HEK293 (cell line): ENCODE results near the gene FAM78A.

Experiments used
- CTCF ChIA-PET: fragments of 350-600 bp; formaldehyde crosslinking; extraction: SDS; loops from one replicate; lab custom pipeline; 2021; ENCODE audit warnings: antibody characterized with exemption; lab: Yijun Ruan, JAX
- POLR2A ChIA-PET: fragments of 300-600 bp; formaldehyde crosslinking; extraction: SDS; loops from one replicate; lab custom pipeline; 2020; ENCODE audit warnings: antibody characterized with exemption, inconsistent platforms; lab: Yijun Ruan, JAX
- H3K27ac ChIP-seq: fragments of 200-500 bp; sonication (Bioruptor generic); 2 replicates; pipeline ENCODE4 v1.5.1; 2014; ENCODE audit warnings: low read depth, low read length, control low read depth, inconsistent platforms; ENCODE audit errors: extremely low read depth
- H3K36me3 ChIP-seq, 2 experiments: fragments of 200-500 bp in 1 of 2; sonication (Bioruptor generic) in 1 of 2; 1 replicate in 1 of 2; 2 replicates in 1 of 2; pipeline ENCODE4 v1.5.1; 2014 to 2017; ENCODE audit warnings: inconsistent platforms in 2 of 2, low read length in 2 of 2; ENCODE audit not compliant: control insufficient read depth in 2 of 2, insufficient read depth in 1 of 2
- H3K4me1 ChIP-seq: fragments of 200-500 bp; sonication (Bioruptor generic); 2 replicates; pipeline ENCODE4 v1.5.1; 2014; ENCODE audit warnings: mild to moderate bottlenecking, low read length, inconsistent platforms; ENCODE audit not compliant: control insufficient read depth, insufficient read depth
- H3K4me3 ChIP-seq: 2 replicates; pipeline ENCODE4 v1.5.1; 2011; ENCODE audit warnings: low read depth, mild to moderate bottlenecking, control low read depth, low read length, moderate library complexity
- H3K9me3 ChIP-seq: fragments of 200-500 bp; sonication (Bioruptor generic); 2 replicates; pipeline ENCODE4 v1.5.1; 2014; ENCODE audit warnings: low read depth, low read length, inconsistent platforms; ENCODE audit not compliant: control insufficient read depth, insufficient read depth
- REPIN1 ChIP-seq: fragments of 450-650 bp; formaldehyde crosslinking; IDR thresholded peaks from 2 replicates; pipeline ENCODE4 v1.5.1; 2017; ENCODE audit warnings: missing biosample characterization, missing genetic modification characterization, low read depth
- SCRT2 ChIP-seq: fragments of 450-650 bp; formaldehyde crosslinking; IDR thresholded peaks from 2 replicates; pipeline ENCODE4 v1.5.1; 2016; ENCODE audit warnings: missing biosample characterization, missing genetic modification characterization
- SP3 ChIP-seq: fragments of 450-650 bp; formaldehyde crosslinking; IDR thresholded peaks from 2 replicates; pipeline ENCODE4 v1.5.1; 2016; ENCODE audit warnings: missing biosample characterization, missing genetic modification characterization
- ZBTB17 ChIP-seq: fragments of 450-650 bp; formaldehyde crosslinking; IDR thresholded peaks from 2 replicates; pipeline ENCODE4 v1.5.1; 2016; ENCODE audit warnings: missing biosample characterization, missing genetic modification characterization
- ZBTB20 ChIP-seq: fragments of 450-650 bp; formaldehyde crosslinking; IDR thresholded peaks from 2 replicates; pipeline ENCODE4 v1.5.1; 2016; ENCODE audit warnings: missing biosample characterization, missing genetic modification characterization
- ZBTB21 ChIP-seq: fragments of 450-650 bp; formaldehyde crosslinking; IDR thresholded peaks from 2 replicates; pipeline ENCODE4 v1.5.1; 2017; ENCODE audit warnings: missing biosample characterization, missing genetic modification characterization
- ZBTB48 ChIP-seq: fragments of 450-650 bp; formaldehyde crosslinking; IDR thresholded peaks from 2 replicates; pipeline ENCODE4 v1.5.1; 2016; ENCODE audit warnings: missing biosample characterization, missing genetic modification characterization
- ZBTB8A ChIP-seq: fragments of 450-650 bp; formaldehyde crosslinking; IDR thresholded peaks from 2 replicates; pipeline ENCODE4 v1.5.1; 2016; ENCODE audit warnings: missing biosample characterization, missing genetic modification characterization
- ZFP69B ChIP-seq: fragments of 450-650 bp; formaldehyde crosslinking; IDR thresholded peaks from 2 replicates; pipeline ENCODE4 v1.5.1; 2016; ENCODE audit warnings: missing biosample characterization, missing genetic modification characterization
- ZNF211 ChIP-seq: fragments of 450-650 bp; formaldehyde crosslinking; IDR thresholded peaks from 2 replicates; pipeline ENCODE4 v1.5.1; 2016; ENCODE audit warnings: low read depth, missing biosample characterization, missing genetic modification characterization
- ZNF23 ChIP-seq: fragments of 450-650 bp; formaldehyde crosslinking; IDR thresholded peaks from 2 replicates; pipeline ENCODE4 v1.5.1; 2016; ENCODE audit warnings: missing biosample characterization, missing genetic modification characterization, borderline replicate concordance
- ZNF24 ChIP-seq: fragments of 450-650 bp; formaldehyde crosslinking; IDR thresholded peaks from 2 replicates; pipeline ENCODE4 v1.5.1; 2016; ENCODE audit warnings: missing biosample characterization, missing genetic modification characterization
- ZNF394 ChIP-seq: fragments of 450-650 bp; formaldehyde crosslinking; IDR thresholded peaks from 2 replicates; pipeline ENCODE4 v1.5.1; 2016; ENCODE audit warnings: missing biosample characterization, missing genetic modification characterization, mild to moderate bottlenecking, moderate library complexity, borderline replicate concordance
- ZNF501 ChIP-seq: fragments of 450-650 bp; formaldehyde crosslinking; IDR thresholded peaks from 2 replicates; pipeline ENCODE4 v1.5.1; 2016; ENCODE audit warnings: missing biosample characterization, missing genetic modification characterization
- ZNF600 ChIP-seq: fragments of 450-650 bp; formaldehyde crosslinking; IDR thresholded peaks from 2 replicates; pipeline ENCODE4 v1.5.1; 2016; ENCODE audit warnings: missing biosample characterization, missing genetic modification characterization
- ZNF629 ChIP-seq: fragments of 450-650 bp; formaldehyde crosslinking; IDR thresholded peaks from 2 replicates; pipeline ENCODE4 v1.5.1; 2017; ENCODE audit warnings: missing biosample characterization, missing genetic modification characterization
- ZNF658 ChIP-seq: fragments of 450-650 bp; formaldehyde crosslinking; IDR thresholded peaks from 2 replicates; pipeline ENCODE4; 2016; ENCODE audit warnings: missing biosample characterization, missing genetic modification characterization
- ZNF76 ChIP-seq: fragments of 450-650 bp; formaldehyde crosslinking; IDR thresholded peaks from 2 replicates; pipeline ENCODE4; 2016; ENCODE audit warnings: low read depth, missing biosample characterization, missing genetic modification characterization, borderline replicate concordance
- TF ChIP-seq, protein P1 (sequence below): fragments of 450-650 bp; formaldehyde crosslinking; IDR thresholded peaks from 2 replicates; pipeline ENCODE4 v1.5.1; 2016; ENCODE audit warnings: missing biosample characterization, missing genetic modification characterization, low read depth
- TF ChIP-seq, protein P2 (sequence below): fragments of 450-650 bp; formaldehyde crosslinking; IDR thresholded peaks from 2 replicates; pipeline ENCODE4 v1.5.1; 2016; ENCODE audit warnings: missing biosample characterization, missing genetic modification characterization
- TF ChIP-seq, protein P3 (sequence below): fragments of 450-650 bp; formaldehyde crosslinking; IDR thresholded peaks from 2 replicates; pipeline ENCODE4 v1.5.1; 2016; ENCODE audit warnings: missing biosample characterization, missing genetic modification characterization
- TF ChIP-seq, protein P4 (sequence below): fragments of 450-650 bp; formaldehyde crosslinking; IDR thresholded peaks from 2 replicates; pipeline ENCODE4 v1.5.1; 2016; ENCODE audit warnings: missing biosample characterization, missing genetic modification characterization, borderline replicate concordance
- TF ChIP-seq, protein P5 (sequence below): fragments of 450-650 bp; formaldehyde crosslinking; IDR thresholded peaks from 2 replicates; pipeline ENCODE4 v1.5.1; 2016; ENCODE audit warnings: missing biosample characterization, missing genetic modification characterization
- TF ChIP-seq, protein P6 (sequence below): fragments of 450-650 bp; formaldehyde crosslinking; IDR thresholded peaks from 2 replicates; pipeline ENCODE4 v1.5.1; 2016; ENCODE audit warnings: missing biosample characterization, missing genetic modification characterization

The FAM78A gene

DNA sequence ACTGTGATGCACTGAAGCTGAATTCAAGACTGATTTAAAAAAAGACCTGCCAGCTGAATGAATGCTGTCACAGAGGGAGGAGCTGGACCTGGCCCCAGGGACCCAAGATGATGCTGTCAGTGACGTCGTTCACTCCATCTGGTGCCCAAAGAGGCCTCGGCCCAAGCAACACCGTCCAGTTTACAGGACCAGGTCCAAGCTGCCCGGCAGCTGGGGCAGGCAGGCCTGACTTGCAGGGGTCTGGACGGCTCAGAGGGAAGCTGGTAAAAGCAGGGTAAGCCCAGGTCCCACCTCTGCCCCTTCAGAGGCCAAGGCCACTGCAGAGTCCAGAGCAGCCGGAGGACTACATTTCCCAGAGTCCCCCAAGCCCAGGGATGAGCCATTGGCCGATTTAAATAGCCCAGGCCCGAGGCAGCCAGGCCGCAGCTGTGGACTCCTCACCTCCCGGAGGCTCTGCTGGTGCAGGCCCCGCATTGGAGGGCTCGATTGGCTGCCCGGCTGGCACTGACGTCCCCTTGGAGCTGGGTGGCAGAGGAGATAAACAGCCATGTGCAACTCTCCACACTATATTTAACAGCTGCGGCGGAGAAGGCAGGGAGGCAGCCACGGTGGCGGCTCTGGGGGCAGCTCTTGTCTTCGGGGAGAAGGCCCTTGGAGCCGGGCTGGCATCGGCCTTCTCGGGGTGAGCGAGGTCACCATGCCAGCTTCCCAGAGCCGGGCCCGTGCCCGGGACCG, 13.2 kb upstream of the FAM78A start, which contains the start of gene PLPP7:
TSS of gene PLPP7 (plus strand) at position 423 of the 735 bp plus-strand sequence. CDS start at position 698, 275 bp downstream.
- ChIA-PET CTCF (interaction anchor here (0.8 to 1.4 kb wide), 2 partner anchors 12 to 60 kb away, joined by 3 read pairs; no protein-coding TSS in a partner anchor), POLR2A (interaction anchor here (0.6 to 1.3 kb wide), 3 partner anchors 9 to 703 kb away, joined by 3 to 5 read pairs (median 3); no protein-coding TSS in a partner anchor)
- H3K4me1 ChIP-seq: no peaks in the 10 kb centered on the region
- no peaks in the 10 kb centered on the region for H3K9me3 ChIP-seq
- H3K27ac ChIP-seq: no peak within 1 kb of the TSS
- peaks cover 0 to 10% of the 10 kb centered on the region in 2 experiments; a peak in 1 of 3 replicates for H3K36me3 ChIP-seq
- H3K4me3 ChIP-seq: no peak within 1 kb of the TSS
- TF ChIP-seq ZNF211 (tag by site-specific recombination) (no peak), ZBTB48 (tag by site-specific recombination) (0 out of 2 replicates have a peak, but pooled peaks have one; percentile 36), ZNF24 (0 out of 2 replicates have a peak, but pooled peaks have one; percentile 56), REPIN1 (tag by site-specific recombination) (no peak), ZNF23 (no peak), ZNF76 (tag by site-specific recombination) (peak; percentile 61; the same call in 1 of the 2 replicates), ZBTB20 (tag by site-specific recombination) (peak; percentile 30), ZBTB17 (tag by site-specific recombination) (peak; percentile 86), ZBTB21 (tag by site-specific recombination) (peak; percentile 77), ZNF394 (tag by site-specific recombination) (0 out of 2 replicates have a peak, but pooled peaks have one; percentile 34), ZNF501 (tag by site-specific recombination) (no peak), ZBTB8A (tag by site-specific recombination) (0 out of 2 replicates have a peak, but pooled peaks have one; percentile 12), ZFP69B (tag by site-specific recombination) (0 out of 2 replicates have a peak, but pooled peaks have one; percentile 37), SP3 (tag by site-specific recombination) (peak; percentile 50; the same call in 1 of the 2 replicates), ZNF600 (tag by site-specific recombination) (peak; percentile 93), ZNF658 (tag by site-specific recombination) (no peak), SCRT2 (no peak), ZNF629 (tag by site-specific recombination) (peak; percentile 72)
- TF ChIP-seq, protein P1, sequence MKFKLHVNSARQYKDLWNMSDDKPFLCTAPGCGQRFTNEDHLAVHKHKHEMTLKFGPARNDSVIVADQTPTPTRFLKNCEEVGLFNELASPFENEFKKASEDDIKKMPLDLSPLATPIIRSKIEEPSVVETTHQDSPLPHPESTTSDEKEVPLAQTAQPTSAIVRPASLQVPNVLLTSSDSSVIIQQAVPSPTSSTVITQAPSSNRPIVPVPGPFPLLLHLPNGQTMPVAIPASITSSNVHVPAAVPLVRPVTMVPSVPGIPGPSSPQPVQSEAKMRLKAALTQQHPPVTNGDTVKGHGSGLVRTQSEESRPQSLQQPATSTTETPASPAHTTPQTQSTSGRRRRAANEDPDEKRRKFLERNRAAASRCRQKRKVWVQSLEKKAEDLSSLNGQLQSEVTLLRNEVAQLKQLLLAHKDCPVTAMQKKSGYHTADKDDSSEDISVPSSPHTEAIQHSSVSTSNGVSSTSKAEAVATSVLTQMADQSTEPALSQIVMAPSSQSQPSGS (tag by site-specific recombination): peak; percentile 94
- TF ChIP-seq, protein P2, sequence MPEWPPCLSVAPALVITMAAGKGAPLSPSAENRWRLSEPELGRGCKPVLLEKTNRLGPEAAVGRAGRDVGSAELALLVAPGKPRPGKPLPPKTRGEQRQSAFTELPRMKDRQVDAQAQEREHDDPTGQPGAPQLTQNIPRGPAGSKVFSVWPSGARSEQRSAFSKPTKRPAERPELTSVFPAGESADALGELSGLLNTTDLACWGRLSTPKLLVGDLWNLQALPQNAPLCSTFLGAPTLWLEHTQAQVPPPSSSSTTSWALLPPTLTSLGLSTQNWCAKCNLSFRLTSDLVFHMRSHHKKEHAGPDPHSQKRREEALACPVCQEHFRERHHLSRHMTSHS (tag by site-specific recombination): no peak
- TF ChIP-seq, protein P3, sequence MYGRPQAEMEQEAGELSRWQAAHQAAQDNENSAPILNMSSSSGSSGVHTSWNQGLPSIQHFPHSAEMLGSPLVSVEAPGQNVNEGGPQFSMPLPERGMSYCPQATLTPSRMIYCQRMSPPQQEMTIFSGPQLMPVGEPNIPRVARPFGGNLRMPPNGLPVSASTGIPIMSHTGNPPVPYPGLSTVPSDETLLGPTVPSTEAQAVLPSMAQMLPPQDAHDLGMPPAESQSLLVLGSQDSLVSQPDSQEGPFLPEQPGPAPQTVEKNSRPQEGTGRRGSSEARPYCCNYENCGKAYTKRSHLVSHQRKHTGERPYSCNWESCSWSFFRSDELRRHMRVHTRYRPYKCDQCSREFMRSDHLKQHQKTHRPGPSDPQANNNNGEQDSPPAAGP: 0 out of 2 replicates have a peak, but pooled peaks have one; percentile 27
- TF ChIP-seq, protein P4, sequence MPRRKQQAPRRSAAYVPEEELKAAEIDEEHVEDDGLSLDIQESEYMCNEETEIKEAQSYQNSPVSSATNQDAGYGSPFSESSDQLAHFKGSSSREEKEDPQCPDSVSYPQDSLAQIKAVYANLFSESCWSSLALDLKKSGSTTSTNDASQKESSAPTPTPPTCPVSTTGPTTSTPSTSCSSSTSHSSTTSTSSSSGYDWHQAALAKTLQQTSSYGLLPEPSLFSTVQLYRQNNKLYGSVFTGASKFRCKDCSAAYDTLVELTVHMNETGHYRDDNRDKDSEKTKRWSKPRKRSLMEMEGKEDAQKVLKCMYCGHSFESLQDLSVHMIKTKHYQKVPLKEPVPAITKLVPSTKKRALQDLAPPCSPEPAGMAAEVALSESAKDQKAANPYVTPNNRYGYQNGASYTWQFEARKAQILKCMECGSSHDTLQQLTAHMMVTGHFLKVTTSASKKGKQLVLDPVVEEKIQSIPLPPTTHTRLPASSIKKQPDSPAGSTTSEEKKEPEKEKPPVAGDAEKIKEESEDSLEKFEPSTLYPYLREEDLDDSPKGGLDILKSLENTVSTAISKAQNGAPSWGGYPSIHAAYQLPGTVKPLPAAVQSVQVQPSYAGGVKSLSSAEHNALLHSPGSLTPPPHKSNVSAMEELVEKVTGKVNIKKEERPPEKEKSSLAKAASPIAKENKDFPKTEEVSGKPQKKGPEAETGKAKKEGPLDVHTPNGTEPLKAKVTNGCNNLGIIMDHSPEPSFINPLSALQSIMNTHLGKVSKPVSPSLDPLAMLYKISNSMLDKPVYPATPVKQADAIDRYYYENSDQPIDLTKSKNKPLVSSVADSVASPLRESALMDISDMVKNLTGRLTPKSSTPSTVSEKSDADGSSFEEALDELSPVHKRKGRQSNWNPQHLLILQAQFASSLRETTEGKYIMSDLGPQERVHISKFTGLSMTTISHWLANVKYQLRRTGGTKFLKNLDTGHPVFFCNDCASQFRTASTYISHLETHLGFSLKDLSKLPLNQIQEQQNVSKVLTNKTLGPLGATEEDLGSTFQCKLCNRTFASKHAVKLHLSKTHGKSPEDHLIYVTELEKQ (tag by site-specific recombination): no peak
- TF ChIP-seq, protein P5, sequence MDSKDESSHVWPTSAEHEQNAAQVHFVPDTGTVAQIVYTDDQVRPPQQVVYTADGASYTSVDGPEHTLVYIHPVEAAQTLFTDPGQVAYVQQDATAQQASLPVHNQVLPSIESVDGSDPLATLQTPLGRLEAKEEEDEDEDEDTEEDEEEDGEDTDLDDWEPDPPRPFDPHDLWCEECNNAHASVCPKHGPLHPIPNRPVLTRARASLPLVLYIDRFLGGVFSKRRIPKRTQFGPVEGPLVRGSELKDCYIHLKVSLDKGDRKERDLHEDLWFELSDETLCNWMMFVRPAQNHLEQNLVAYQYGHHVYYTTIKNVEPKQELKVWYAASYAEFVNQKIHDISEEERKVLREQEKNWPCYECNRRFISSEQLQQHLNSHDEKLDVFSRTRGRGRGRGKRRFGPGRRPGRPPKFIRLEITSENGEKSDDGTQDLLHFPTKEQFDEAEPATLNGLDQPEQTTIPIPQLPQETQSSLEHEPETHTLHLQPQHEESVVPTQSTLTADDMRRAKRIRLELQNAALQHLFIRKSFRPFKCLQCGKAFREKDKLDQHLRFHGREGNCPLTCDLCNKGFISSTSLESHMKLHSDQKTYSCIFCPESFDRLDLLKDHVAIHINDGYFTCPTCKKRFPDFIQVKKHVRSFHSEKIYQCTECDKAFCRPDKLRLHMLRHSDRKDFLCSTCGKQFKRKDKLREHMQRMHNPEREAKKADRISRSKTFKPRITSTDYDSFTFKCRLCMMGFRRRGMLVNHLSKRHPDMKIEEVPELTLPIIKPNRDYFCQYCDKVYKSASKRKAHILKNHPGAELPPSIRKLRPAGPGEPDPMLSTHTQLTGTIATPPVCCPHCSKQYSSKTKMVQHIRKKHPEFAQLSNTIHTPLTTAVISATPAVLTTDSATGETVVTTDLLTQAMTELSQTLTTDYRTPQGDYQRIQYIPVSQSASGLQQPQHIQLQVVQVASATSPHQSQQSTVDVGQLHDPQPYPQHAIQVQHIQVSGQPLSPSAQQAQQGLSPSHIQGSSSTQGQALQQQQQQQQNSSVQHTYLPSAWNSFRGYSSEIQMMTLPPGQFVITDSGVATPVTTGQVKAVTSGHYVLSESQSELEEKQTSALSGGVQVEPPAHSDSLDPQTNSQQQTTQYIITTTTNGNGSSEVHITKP: peak; percentile 76
- TF ChIP-seq, protein P6, sequence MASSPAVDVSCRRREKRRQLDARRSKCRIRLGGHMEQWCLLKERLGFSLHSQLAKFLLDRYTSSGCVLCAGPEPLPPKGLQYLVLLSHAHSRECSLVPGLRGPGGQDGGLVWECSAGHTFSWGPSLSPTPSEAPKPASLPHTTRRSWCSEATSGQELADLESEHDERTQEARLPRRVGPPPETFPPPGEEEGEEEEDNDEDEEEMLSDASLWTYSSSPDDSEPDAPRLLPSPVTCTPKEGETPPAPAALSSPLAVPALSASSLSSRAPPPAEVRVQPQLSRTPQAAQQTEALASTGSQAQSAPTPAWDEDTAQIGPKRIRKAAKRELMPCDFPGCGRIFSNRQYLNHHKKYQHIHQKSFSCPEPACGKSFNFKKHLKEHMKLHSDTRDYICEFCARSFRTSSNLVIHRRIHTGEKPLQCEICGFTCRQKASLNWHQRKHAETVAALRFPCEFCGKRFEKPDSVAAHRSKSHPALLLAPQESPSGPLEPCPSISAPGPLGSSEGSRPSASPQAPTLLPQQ (tag by site-specific recombination): peak; percentile 57; the same call in 1 of the 2 replicates
